GM12878 (cell line): ENCODE data around the gene INHBA.

Experiments
- BHLHE40 ChIP-seq, 2 experiments: fragments of 450-650 bp in 1 of 2; IDR thresholded peaks; 2 replicates each; pipeline ENCODE4 v1.6.1; 2011 to 2017; ENCODE audit warnings: low read depth in 2 of 2, borderline replicate concordance in 1 of 2, improper control_type of control experiment in 1 of 2, low read length in 1 of 2, mild to moderate bottlenecking in 1 of 2
- BMI1 ChIP-seq: fragments of 450-650 bp; IDR thresholded peaks from 2 replicates; pipeline ENCODE4 v1.6.1; 2016; ENCODE audit warnings: mild to moderate bottlenecking, moderate library complexity, borderline replicate concordance
- EGR1 ChIP-seq, 2 experiments: IDR thresholded peaks; 1 replicate in 1 of 2; 2 replicates in 1 of 2; pipeline ENCODE4 v1.6.1; 2011 to 2012; ENCODE audit warnings: low read depth in 2 of 2, low read length in 2 of 2, borderline replicate concordance in 1 of 2, mild to moderate bottlenecking in 1 of 2, moderate library complexity in 1 of 2
- FOXM1 ChIP-seq: IDR thresholded peaks from 2 replicates; pipeline ENCODE4 v1.6.1; 2012; ENCODE audit warnings: low read depth, mild to moderate bottlenecking, inconsistent platforms, low read length, moderate library complexity
- NBN ChIP-seq: fragments of 450-650 bp; IDR thresholded peaks from 2 replicates; pipeline ENCODE4 v1.6.1; 2016
- POLR2A ChIP-seq: IDR thresholded peaks from 2 replicates; pipeline ENCODE4 v1.6.1; 2011; ENCODE audit warnings: low read depth, mild to moderate bottlenecking, low read length
- TAF1 ChIP-seq: IDR thresholded peaks from 2 replicates; pipeline ENCODE4 v1.6.1; 2011; ENCODE audit warnings: mild to moderate bottlenecking, low read depth, low read length, borderline replicate concordance
- TF ChIP-seq, protein P1 (sequence below): IDR thresholded peaks from 2 replicates; pipeline ENCODE4 v1.6.1; 2012; ENCODE audit warnings: low read depth, low read length, improper control_type of control experiment
- TF ChIP-seq, protein P2 (sequence below): fragments of 450-650 bp; IDR thresholded peaks from 2 replicates; pipeline ENCODE4 v1.6.1; 2014; ENCODE audit warnings: mild to moderate bottlenecking
- TF ChIP-seq, protein P3 (sequence below), 3 experiments: IDR thresholded peaks in 2 of 3; conservative IDR thresholded peaks in 1 of 3; 2 replicates each; pipeline ENCODE4 v1.5.1; 2011; ENCODE audit warnings: low read depth in 3 of 3, low read length in 3 of 3, mild to moderate bottlenecking in 3 of 3, control low read depth in 2 of 3, moderate library complexity in 2 of 3, inconsistent platforms in 1 of 3, mixed read lengths in 1 of 3; ENCODE audit not compliant: control insufficient read depth in 2 of 3, insufficient read depth in 1 of 3; ENCODE audit errors: extremely low read depth in 1 of 3
- TF ChIP-seq, protein P4 (sequence below): IDR thresholded peaks from 2 replicates; pipeline ENCODE4 v1.6.1; 2012; ENCODE audit warnings: mild to moderate bottlenecking, low read depth, low read length

DNA sequence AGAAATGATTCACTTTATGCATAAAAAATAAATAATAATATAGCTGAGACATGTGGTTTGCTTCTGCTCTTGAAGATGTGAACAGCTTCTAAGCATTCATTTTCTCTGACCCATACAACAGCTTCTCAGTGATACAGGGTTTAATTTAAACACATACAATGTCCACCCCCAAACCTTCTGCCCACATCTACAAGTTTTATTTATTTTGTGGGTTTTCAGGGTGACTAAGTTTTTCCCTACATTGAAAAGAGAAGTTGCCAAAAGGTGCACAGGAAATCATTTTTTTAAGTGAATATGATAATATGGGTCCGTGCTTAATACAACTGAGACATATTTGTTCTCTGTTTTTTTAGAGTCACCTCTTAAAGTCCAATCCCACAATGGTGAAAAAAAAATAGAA lies 17.2 kb downstream of the INHBA start:
- no peak for TF ChIP-seq POLR2A
- TF ChIP-seq EGR1 (IDR thresholded peaks at IDR 0.05; ENCODE audit: borderline replicate concordance in 1 of 2, low read depth in 2 of 2, low read length in 2 of 2), result no peak
- TF ChIP-seq BHLHE40 (IDR thresholded peaks at IDR 0.05; ENCODE audit: borderline replicate concordance in 1 of 2, low read depth in 2 of 2, low read length in 1 of 2), result no peak
- TF ChIP-seq NBN, result no peak
- TF ChIP-seq, protein P1, sequence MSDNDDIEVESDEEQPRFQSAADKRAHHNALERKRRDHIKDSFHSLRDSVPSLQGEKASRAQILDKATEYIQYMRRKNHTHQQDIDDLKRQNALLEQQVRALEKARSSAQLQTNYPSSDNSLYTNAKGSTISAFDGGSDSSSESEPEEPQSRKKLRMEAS, result no peak
- no peak for TF ChIP-seq TAF1
- TF ChIP-seq FOXM1, result no peak
- TF ChIP-seq, protein P2, sequence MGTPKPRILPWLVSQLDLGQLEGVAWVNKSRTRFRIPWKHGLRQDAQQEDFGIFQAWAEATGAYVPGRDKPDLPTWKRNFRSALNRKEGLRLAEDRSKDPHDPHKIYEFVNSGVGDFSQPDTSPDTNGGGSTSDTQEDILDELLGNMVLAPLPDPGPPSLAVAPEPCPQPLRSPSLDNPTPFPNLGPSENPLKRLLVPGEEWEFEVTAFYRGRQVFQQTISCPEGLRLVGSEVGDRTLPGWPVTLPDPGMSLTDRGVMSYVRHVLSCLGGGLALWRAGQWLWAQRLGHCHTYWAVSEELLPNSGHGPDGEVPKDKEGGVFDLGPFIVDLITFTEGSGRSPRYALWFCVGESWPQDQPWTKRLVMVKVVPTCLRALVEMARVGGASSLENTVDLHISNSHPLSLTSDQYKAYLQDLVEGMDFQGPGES, result no peak
- TF ChIP-seq, protein P3, sequence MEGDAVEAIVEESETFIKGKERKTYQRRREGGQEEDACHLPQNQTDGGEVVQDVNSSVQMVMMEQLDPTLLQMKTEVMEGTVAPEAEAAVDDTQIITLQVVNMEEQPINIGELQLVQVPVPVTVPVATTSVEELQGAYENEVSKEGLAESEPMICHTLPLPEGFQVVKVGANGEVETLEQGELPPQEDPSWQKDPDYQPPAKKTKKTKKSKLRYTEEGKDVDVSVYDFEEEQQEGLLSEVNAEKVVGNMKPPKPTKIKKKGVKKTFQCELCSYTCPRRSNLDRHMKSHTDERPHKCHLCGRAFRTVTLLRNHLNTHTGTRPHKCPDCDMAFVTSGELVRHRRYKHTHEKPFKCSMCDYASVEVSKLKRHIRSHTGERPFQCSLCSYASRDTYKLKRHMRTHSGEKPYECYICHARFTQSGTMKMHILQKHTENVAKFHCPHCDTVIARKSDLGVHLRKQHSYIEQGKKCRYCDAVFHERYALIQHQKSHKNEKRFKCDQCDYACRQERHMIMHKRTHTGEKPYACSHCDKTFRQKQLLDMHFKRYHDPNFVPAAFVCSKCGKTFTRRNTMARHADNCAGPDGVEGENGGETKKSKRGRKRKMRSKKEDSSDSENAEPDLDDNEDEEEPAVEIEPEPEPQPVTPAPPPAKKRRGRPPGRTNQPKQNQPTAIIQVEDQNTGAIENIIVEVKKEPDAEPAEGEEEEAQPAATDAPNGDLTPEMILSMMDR (IDR thresholded peaks at IDR 0.05 in 2 of 3, conservative IDR thresholded peaks at IDR 0.05 in 1 of 3; ENCODE audit: control insufficient read depth in 2 of 3, extremely low read depth in 1 of 3, insufficient read depth in 1 of 3, low read depth in 3 of 3, low read length in 3 of 3), result no peak
- TF ChIP-seq, protein P4, sequence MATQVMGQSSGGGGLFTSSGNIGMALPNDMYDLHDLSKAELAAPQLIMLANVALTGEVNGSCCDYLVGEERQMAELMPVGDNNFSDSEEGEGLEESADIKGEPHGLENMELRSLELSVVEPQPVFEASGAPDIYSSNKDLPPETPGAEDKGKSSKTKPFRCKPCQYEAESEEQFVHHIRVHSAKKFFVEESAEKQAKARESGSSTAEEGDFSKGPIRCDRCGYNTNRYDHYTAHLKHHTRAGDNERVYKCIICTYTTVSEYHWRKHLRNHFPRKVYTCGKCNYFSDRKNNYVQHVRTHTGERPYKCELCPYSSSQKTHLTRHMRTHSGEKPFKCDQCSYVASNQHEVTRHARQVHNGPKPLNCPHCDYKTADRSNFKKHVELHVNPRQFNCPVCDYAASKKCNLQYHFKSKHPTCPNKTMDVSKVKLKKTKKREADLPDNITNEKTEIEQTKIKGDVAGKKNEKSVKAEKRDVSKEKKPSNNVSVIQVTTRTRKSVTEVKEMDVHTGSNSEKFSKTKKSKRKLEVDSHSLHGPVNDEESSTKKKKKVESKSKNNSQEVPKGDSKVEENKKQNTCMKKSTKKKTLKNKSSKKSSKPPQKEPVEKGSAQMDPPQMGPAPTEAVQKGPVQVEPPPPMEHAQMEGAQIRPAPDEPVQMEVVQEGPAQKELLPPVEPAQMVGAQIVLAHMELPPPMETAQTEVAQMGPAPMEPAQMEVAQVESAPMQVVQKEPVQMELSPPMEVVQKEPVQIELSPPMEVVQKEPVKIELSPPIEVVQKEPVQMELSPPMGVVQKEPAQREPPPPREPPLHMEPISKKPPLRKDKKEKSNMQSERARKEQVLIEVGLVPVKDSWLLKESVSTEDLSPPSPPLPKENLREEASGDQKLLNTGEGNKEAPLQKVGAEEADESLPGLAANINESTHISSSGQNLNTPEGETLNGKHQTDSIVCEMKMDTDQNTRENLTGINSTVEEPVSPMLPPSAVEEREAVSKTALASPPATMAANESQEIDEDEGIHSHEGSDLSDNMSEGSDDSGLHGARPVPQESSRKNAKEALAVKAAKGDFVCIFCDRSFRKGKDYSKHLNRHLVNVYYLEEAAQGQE, result no peak
- TF ChIP-seq BMI1, result no peak
